Spleen (tissue), 7 donors: ENCODE data around the gene HSD17B4.
"Not testable (repeated sequence)": the region's sequence is repeated elsewhere in the genome, so short reads cannot be mapped to it uniquely, and the experiment has no call there.

Experiments used
- POLR2A ChIP-seq, 3 donors: fragments of 450-650 bp; IDR thresholded peaks; one replicate each; pipeline ENCODE4 v1.5.1; 2017; ENCODE audit warnings: antibody characterized with exemption in 3 of 3, mild to moderate bottlenecking in 1 of 3
- POLR2AphosphoS5 ChIP-seq, 3 donors: sonication (generic); formaldehyde crosslinking; IDR thresholded peaks; one replicate each; pipeline ENCODE4 v1.5.1; 2017; ENCODE audit warnings: antibody characterized with exemption in 3 of 3
- TF ChIP-seq, protein P1 (sequence below), 11 experiments: fragments of 200-600 bp in 7 of 11; fragments of 450-650 bp in 4 of 11; sonication (generic) in 4 of 11; IDR thresholded peaks in 8 of 11; conservative IDR thresholded peaks in 3 of 11; 1 replicate in 7 of 11; 2 replicates in 4 of 11; pipeline versions ENCODE4 v1.4.0 to v1.8.0; 2016 to 2021; ENCODE audit warnings: antibody characterized with exemption in 11 of 11, inconsistent platforms in 4 of 11, mild to moderate bottlenecking in 1 of 11
- donor health status: DM: no; HTN: no; CAD: no; lungs with moderate emphysema.
- donor health status: DM: no; HTN: no; CAD: no.
- donor health status: DM: no; HTN: no; CAD: no.

DNA sequence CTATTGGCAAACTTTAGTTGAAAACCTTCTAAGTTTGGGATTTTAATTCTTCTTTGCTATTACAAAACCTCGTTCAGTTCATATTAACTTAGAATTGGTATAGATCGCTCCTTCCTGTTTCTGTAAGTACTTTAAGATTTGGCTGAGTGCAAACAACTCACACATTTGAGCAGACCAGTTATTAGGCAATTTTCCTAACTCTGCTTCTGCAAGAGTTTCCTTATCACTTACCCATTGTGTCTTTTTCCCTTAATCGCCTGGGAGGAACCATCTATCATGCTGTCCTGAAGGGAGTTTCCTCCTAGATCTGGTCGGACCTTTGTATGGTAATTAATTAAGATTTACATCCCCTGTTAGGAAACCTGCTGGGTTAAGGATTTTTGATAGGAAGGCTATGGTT is 24.7 kb upstream of the HSD17B4 start:
- TF ChIP-seq POLR2AphosphoS5, POLR2A (IDR thresholded peaks at IDR 0.05): not testable (repeated sequence)
- TF ChIP-seq, protein P1, sequence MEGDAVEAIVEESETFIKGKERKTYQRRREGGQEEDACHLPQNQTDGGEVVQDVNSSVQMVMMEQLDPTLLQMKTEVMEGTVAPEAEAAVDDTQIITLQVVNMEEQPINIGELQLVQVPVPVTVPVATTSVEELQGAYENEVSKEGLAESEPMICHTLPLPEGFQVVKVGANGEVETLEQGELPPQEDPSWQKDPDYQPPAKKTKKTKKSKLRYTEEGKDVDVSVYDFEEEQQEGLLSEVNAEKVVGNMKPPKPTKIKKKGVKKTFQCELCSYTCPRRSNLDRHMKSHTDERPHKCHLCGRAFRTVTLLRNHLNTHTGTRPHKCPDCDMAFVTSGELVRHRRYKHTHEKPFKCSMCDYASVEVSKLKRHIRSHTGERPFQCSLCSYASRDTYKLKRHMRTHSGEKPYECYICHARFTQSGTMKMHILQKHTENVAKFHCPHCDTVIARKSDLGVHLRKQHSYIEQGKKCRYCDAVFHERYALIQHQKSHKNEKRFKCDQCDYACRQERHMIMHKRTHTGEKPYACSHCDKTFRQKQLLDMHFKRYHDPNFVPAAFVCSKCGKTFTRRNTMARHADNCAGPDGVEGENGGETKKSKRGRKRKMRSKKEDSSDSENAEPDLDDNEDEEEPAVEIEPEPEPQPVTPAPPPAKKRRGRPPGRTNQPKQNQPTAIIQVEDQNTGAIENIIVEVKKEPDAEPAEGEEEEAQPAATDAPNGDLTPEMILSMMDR (IDR thresholded peaks at IDR 0.05 in 8 of 11, conservative IDR thresholded peaks at IDR 0.05 in 3 of 11): not testable (repeated sequence)
